Testis (tissue), 2 donors: ENCODE data around the gene GRK3.

ENCODE experiments used
- CTCF ChIP-seq, 3 experiments: fragments of 450-650 bp in 2 of 3; fragments of 200-600 bp in 1 of 3; sonication (generic) in 1 of 3; IDR thresholded peaks; one replicate each; pipeline ENCODE4 v1.5.1; 2016 to 2019; ENCODE audit warnings: antibody characterized with exemption in 3 of 3, mild to moderate bottlenecking in 2 of 3, moderate library complexity in 1 of 3
- POLR2A ChIP-seq: fragments of 450-650 bp; IDR thresholded peaks from one replicate; pipeline ENCODE4 v1.6.1; 2017; ENCODE audit warnings: antibody characterized with exemption, mild to moderate bottlenecking, moderate library complexity

- TF ChIP-seq CTCF (IDR thresholded peaks at IDR 0.05) (no peak), POLR2A (no peak)
These were observed 73.2 kb downstream of the GRK3 start for GRCh38 chr22:25637672-25638071.
